NB4 (cell line): ENCODE measurements around the gene NTN1.
"Not testable (repeated sequence)": the region's sequence is repeated elsewhere in the genome, so short reads cannot be mapped to it uniquely, and the experiment has no call there.

Experiments
- CTCF ChIP-seq: IDR thresholded peaks from one replicate; pipeline ENCODE4 v1.5.1; 2012; ENCODE audit warnings: low read depth, low read length
- MAX ChIP-seq: IDR thresholded peaks from 2 replicates; pipeline ENCODE4 v1.6.1; 2011; ENCODE audit warnings: low read depth, low read length
- MYC ChIP-seq: IDR thresholded peaks from 2 replicates; pipeline ENCODE4 v1.6.1; 2011; ENCODE audit warnings: low read depth, low read length
- POLR2A ChIP-seq: IDR thresholded peaks from 2 replicates; pipeline ENCODE4 v1.6.1; 2011; ENCODE audit warnings: mild to moderate bottlenecking; ENCODE audit not compliant: insufficient read length; ENCODE audit errors: extremely low read depth

GRCh38 chr17:9106278-9106677 lies 85.0 kb downstream of the NTN1 start:
- TF ChIP-seq CTCF, POLR2A, MYC, MAX: not testable (repeated sequence)
